ENCODE results near the gene CTSF. TPM values are rescaled to one million over a fixed set of nuclear protein-coding genes. Genes with fewer than 3 reads are reported as not detected.

The CTSF gene
- total and polyA plus RNA-seq, 2 of the 13 experiments (the other 11 are each of a cell fraction or from before 2014, with no cell fraction given) = not detected

GRCh38 chr11:66617155-66617834 is 48.9 kb upstream of the CTSF start (continued):
- TF ChIP-seq DZIP1 (CRISPR knock-in tag; IDR thresholded peaks at IDR 0.05) (no peak), ZNF430 (CRISPR knock-in tag; IDR thresholded peaks at IDR 0.05) (no peak), THAP11 (CRISPR knock-in tag; IDR thresholded peaks at IDR 0.05) (no peak), POGZ (CRISPR knock-in tag; IDR thresholded peaks at IDR 0.05) (no peak), ZNF768 (CRISPR knock-in tag; IDR thresholded peaks at IDR 0.05) (no peak), NFYB (CRISPR knock-in tag; IDR thresholded peaks at IDR 0.05) (no peak), ZNF12 (CRISPR knock-in tag; IDR thresholded peaks at IDR 0.05) (no peak), FOSL2 (CRISPR knock-in tag; IDR thresholded peaks at IDR 0.05) (no peak), ZNF264 (CRISPR knock-in tag; IDR thresholded peaks at IDR 0.05) (no peak), ZFP90 (CRISPR knock-in tag; IDR thresholded peaks at IDR 0.05; ENCODE audit: borderline replicate concordance) (no peak), ZNF343 (CRISPR knock-in tag; IDR thresholded peaks at IDR 0.05) (no peak), ZNF747 (CRISPR knock-in tag; IDR thresholded peaks at IDR 0.05; ENCODE audit: borderline replicate concordance) (peak; percentile 47; the same call in 1 of the 2 replicates), ZNF891 (CRISPR knock-in tag; IDR thresholded peaks at IDR 0.05) (no peak), ZNF674 (CRISPR knock-in tag; IDR thresholded peaks at IDR 0.05; ENCODE audit: low read depth) (no peak), SP2 (CRISPR knock-in tag; IDR thresholded peaks at IDR 0.05) (no peak), TBX2 (CRISPR knock-in tag; IDR thresholded peaks at IDR 0.05; ENCODE audit: borderline replicate concordance) (no peak; the same call in 1 of the 2 replicates), TBL1XR1 (IDR thresholded peaks at IDR 0.05; ENCODE audit: borderline replicate concordance, low read length, partially characterized antibody) (no peak), ZNF496 (CRISPR knock-in tag; IDR thresholded peaks at IDR 0.05; ENCODE audit: insufficient replicate concordance) (no peak), UBTF (CRISPR knock-in tag; IDR thresholded peaks at IDR 0.05) (peak; percentile 36; the same call in 1 of the 2 replicates), ZSCAN5A (CRISPR knock-in tag; IDR thresholded peaks at IDR 0.05; ENCODE audit: borderline replicate concordance) (0 out of 2 replicates have a peak, but pooled peaks have one; percentile 66), MXI1 (IDR thresholded peaks at IDR 0.05; ENCODE audit: borderline replicate concordance, low read depth, low read length) (no peak), SAP130 (CRISPR knock-in tag; IDR thresholded peaks at IDR 0.05; ENCODE audit: low read depth) (no peak), DRAP1 (CRISPR knock-in tag; IDR thresholded peaks at IDR 0.05) (no peak), ZNF256 (CRISPR knock-in tag; conservative IDR thresholded peaks at IDR 0.05) (no peak), SIX4 (CRISPR knock-in tag; IDR thresholded peaks at IDR 0.05) (no peak)
